T-helper 17 cell (primary cell): ENCODE results near the gene NUDCD3. TPM values are rescaled to one million over a fixed set of nuclear protein-coding genes. Genes with fewer than 3 reads are reported as not detected.
A peak's percentile ranks its signal among the peaks of the same experiment; 100 is the strongest.

Source experiments
- ATAC-seq: fragments of 150-1000 bp; cut with Tn5 transposase; 2 replicates; pipeline ENCODE4 v1.10.0; 2021; ENCODE audit warnings: mild to moderate bottlenecking, moderate library complexity
- DNase-seq, 3 donors: peaks; one replicate each; pipeline versions ENCODE4 v3.0.0 to v3.0.0-alpha.2; 2020 to 2021
- H3K9me3 ChIP-seq: one replicate; pipeline ENCODE4 v1.7.0; 2013; ENCODE audit warnings: low read length, mild to moderate bottlenecking; ENCODE audit not compliant: control insufficient read depth, poor library complexity, severe bottlenecking
- H3K27ac Mint-ChIP-seq: one replicate; pipeline ENCODE4 v1.8.0; 2022; ENCODE audit warnings: mild to moderate bottlenecking, moderate library complexity, mixed read lengths
- H3K27me3 Mint-ChIP-seq: one replicate; pipeline ENCODE4 v1.8.0; 2022; ENCODE audit warnings: mixed read lengths
- H3K36me3 Mint-ChIP-seq: one replicate; pipeline ENCODE4 v1.8.0; 2022; ENCODE audit warnings: low read depth, mixed read lengths
- H3K4me1 Mint-ChIP-seq: one replicate; pipeline ENCODE4 v1.8.0; 2022; ENCODE audit warnings: mild to moderate bottlenecking, mixed read lengths
- H3K4me3 Mint-ChIP-seq: one replicate; pipeline ENCODE4 v1.8.0; 2022; ENCODE audit warnings: mild to moderate bottlenecking, moderate library complexity, mixed read lengths
- total RNA-seq, 4 donors: library from RNA in 2 of 4; stranded (reverse) in 2 of 4; gene quantifications; one replicate each; pipeline ENCODE4 v1.2.3 and lab custom pipeline; 2022 to 2026

The NUDCD3 gene
- total RNA-seq, 2 donors from 2014 or later: 61.4 to 69.2 TPM

GRCh38 chr7:44486001-44486400 is 4.5 kb downstream of the NUDCD3 start:
- Mint-ChIP-seq H3K4me3 (peak overlapping the region; percentile 45), H3K27me3 (no peaks in the 10 kb centered on the region), H3K36me3 (peaks cover 18% of the 10 kb centered on the region), H3K4me1 (peaks cover 52% of the 10 kb centered on the region), H3K27ac (no peak overlapping the region)
- DNase-seq (no peak), ATAC-seq (no peak)
- peaks cover 3% of the 10 kb centered on the region for H3K9me3 ChIP-seq

GRCh38 chr7:44484482-44485313 is 5.8 kb downstream of the NUDCD3 start:
- ATAC-seq (no peak), DNase-seq (no peak)
- Mint-ChIP-seq H3K4me3 (no peak overlapping the region), H3K27ac (no peak overlapping the region), H3K36me3 (peaks cover 18% of the 10 kb centered on the region), H3K27me3 (no peaks in the 10 kb centered on the region), H3K4me1 (peaks cover 45% of the 10 kb centered on the region)
- peaks cover 3% of the 10 kb centered on the region for H3K9me3 ChIP-seq

- Mint-ChIP-seq H3K36me3 (peaks cover 18% of the 10 kb centered on the region), H3K27me3 (no peaks in the 10 kb centered on the region), H3K27ac (peak overlapping the region; percentile 10), H3K4me3 (no peak overlapping the region), H3K4me1 (peaks cover 33% of the 10 kb centered on the region)
- DNase-seq: no peak
- ATAC-seq: no peak
- peaks cover 3% of the 10 kb centered on the region for H3K9me3 ChIP-seq
Measured at GRCh38 chr7:44482502-44483485, 7.7 kb downstream of the NUDCD3 start.

- H3K27ac Mint-ChIP-seq: peak overlapping the region; percentile 19
- DNase-seq: no peak
- peaks cover 3% of the 10 kb centered on the region for H3K9me3 ChIP-seq
- H3K27me3 Mint-ChIP-seq: no peaks in the 10 kb centered on the region
- no peak overlapping the region for H3K4me3 Mint-ChIP-seq
- H3K4me1 Mint-ChIP-seq: peaks cover 17% of the 10 kb centered on the region
- peaks cover 10% of the 10 kb centered on the region for H3K36me3 Mint-ChIP-seq
- no peak for ATAC-seq
Measured at GRCh38 chr7:44477938-44478337, 12.5 kb downstream of the NUDCD3 start.

- peaks cover 5% of the 10 kb centered on the region for H3K36me3 Mint-ChIP-seq
- H3K27me3 Mint-ChIP-seq: no peaks in the 10 kb centered on the region
- no peak overlapping the region for H3K4me3 Mint-ChIP-seq
- ATAC-seq (peak; percentile 97), DNase-seq (peak; percentile 24 to 49 (median 40))
- no peaks in the 10 kb centered on the region for H3K9me3 ChIP-seq
- peak overlapping the region; percentile 3 for H3K27ac Mint-ChIP-seq
- H3K4me1 Mint-ChIP-seq: peaks cover 19% of the 10 kb centered on the region
Measured at GRCh38 chr7:44477063-44477830, 13.2 kb downstream of the NUDCD3 start.

DNA sequence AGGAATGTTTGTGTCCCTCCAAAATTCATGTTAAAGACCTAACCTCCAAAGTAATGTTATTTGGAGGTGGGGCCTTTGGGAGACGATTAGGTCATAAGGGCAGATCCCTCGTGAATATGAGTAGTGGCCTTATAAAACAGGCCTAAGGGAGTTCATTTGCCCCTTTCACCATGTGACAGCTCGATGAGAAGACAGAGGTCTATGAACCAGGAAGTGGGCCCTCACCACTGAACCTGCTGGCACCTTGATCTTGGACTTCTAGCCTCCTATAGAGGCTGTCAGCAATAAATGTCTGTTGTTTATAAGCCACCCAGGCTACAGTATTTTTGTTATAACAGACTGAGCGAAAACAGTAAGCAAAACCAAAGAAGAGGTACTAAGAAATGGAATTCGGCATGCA is 14.1 kb downstream of the NUDCD3 start:
- H3K4me1 Mint-ChIP-seq: peaks cover 24% of the 10 kb centered on the region
- no peak for ATAC-seq
- DNase-seq: no peak
- peaks cover 5% of the 10 kb centered on the region for H3K36me3 Mint-ChIP-seq
- no peaks in the 10 kb centered on the region for H3K9me3 ChIP-seq
- H3K4me3 Mint-ChIP-seq: no peak overlapping the region
- H3K27ac Mint-ChIP-seq: no peak overlapping the region
- no peaks in the 10 kb centered on the region for H3K27me3 Mint-ChIP-seq

- Mint-ChIP-seq H3K4me1 (peaks cover 37% of the 10 kb centered on the region), H3K36me3 (peaks cover 9% of the 10 kb centered on the region)
Measured at GRCh38 chr7:44473295-44473694, 17.2 kb downstream of the NUDCD3 start.

GRCh38 chr7:44472843-44473242 is 17.6 kb downstream of the NUDCD3 start:
- Mint-ChIP-seq H3K27me3 (no peaks in the 10 kb centered on the region), H3K4me3 (no peak overlapping the region), H3K27ac (peak overlapping the region; percentile 41), H3K36me3 (peaks cover 9% of the 10 kb centered on the region), H3K4me1 (peaks cover 37% of the 10 kb centered on the region)
- no peak for ATAC-seq
- DNase-seq: no peak
- no peaks in the 10 kb centered on the region for H3K9me3 ChIP-seq

More at GRCh38 chr7:44473295-44473694, 17.2 kb downstream of the NUDCD3 start:
- no peak for ATAC-seq
- DNase-seq: no peak
- Mint-ChIP-seq H3K4me3 (no peak overlapping the region), H3K27me3 (no peaks in the 10 kb centered on the region), H3K27ac (peak overlapping the region; percentile 41)
- no peaks in the 10 kb centered on the region for H3K9me3 ChIP-seq

DNA sequence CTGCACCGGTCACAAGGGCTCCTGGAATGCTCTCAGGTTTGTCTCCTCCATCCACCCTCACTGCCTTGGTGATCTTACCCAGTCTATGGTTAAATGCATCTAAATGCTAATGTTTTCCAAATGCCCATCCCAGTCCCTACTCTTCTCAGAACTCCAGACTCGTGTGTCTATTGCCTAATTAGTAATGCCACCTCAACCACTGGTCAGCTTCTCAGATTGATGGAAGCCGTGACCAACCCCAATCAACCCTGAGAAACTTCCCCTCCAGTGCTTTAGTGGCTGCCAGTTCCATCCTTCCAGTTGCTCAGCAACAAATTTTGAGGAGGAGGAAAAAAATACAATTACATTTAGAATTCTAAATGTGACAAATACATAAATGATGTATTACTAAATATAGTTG is 18.6 kb downstream of the NUDCD3 start:
- peaks cover 9% of the 10 kb centered on the region for H3K36me3 Mint-ChIP-seq
- no peaks in the 10 kb centered on the region for H3K9me3 ChIP-seq
- peaks cover 37% of the 10 kb centered on the region for H3K4me1 Mint-ChIP-seq
- ATAC-seq: no peak
- no peak overlapping the region for H3K4me3 Mint-ChIP-seq
- peak overlapping the region; percentile 39 for H3K27ac Mint-ChIP-seq
- no peaks in the 10 kb centered on the region for H3K27me3 Mint-ChIP-seq
- DNase-seq: no peak

DNA sequence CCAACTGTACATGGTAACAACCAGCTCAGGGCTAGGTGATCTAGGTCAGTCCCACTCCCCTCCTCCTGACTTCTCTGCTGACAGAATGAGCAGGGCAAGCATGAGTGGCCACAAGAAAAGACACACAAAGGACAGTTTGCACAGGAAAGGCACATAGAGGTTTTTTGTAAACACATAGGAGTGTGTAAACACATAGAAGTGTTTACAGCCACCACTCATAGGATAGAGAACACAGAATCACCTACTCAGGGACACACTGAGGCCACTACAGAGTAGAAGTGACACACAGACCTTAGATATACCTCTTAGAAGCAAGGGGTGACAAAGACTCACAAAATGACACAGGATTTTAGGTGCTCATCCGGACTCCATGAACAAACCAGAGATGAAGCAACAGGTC is 19.0 kb downstream of the NUDCD3 start:
- H3K4me3 Mint-ChIP-seq: no peak overlapping the region

DNA sequence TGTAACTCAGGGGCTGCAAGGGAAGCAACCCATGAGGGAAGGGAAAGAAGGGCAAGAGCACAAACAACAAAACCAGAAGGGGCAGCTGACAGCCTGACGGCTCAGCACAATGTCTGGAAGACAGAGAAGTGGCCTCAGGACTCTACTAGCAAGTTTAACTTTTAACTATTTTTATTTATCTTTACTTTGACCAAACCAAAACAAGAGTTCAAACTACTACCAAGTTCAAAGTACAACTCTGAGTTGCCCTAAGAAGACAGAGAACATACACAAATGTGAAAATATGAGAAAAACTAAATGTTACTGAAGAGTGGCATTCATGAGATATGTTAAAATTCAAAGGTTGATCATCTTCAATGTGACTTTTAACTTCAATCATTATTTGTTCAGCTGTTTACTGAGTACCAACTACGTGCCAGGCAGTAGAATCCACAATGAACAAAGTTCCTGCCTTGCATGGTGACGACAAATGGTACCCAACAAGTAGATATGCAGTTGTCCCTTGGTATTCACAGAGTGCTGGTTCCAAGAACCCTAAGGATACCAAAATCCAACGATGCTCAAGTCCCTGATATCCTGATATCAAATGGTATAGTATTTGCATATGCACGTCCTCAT is 19.7 kb downstream of the NUDCD3 start:
- H3K4me1 Mint-ChIP-seq: peaks cover 39% of the 10 kb centered on the region
- H3K9me3 ChIP-seq: no peaks in the 10 kb centered on the region
- H3K36me3 Mint-ChIP-seq: peaks cover 9% of the 10 kb centered on the region
- no peak for DNase-seq
- H3K4me3 Mint-ChIP-seq: no peak overlapping the region
- no peak for ATAC-seq
- peak overlapping the region; percentile 21 for H3K27ac Mint-ChIP-seq
- H3K27me3 Mint-ChIP-seq: no peaks in the 10 kb centered on the region

More for the DNA sequence above, 19.0 kb downstream of the NUDCD3 start:
- peak overlapping the region; percentile 39 for H3K27ac Mint-ChIP-seq
- peaks cover 37% of the 10 kb centered on the region for H3K4me1 Mint-ChIP-seq
- ATAC-seq: no peak
- H3K36me3 Mint-ChIP-seq: peaks cover 9% of the 10 kb centered on the region
- no peaks in the 10 kb centered on the region for H3K27me3 Mint-ChIP-seq
- no peak for DNase-seq
- no peaks in the 10 kb centered on the region for H3K9me3 ChIP-seq

GRCh38 chr7:44470135-44470479 is 20.4 kb downstream of the NUDCD3 start:
- ATAC-seq (no peak), DNase-seq (no peak)
- Mint-ChIP-seq H3K4me3 (no peak overlapping the region), H3K27ac (peak overlapping the region; percentile 21), H3K36me3 (peaks cover 9% of the 10 kb centered on the region), H3K4me1 (peaks cover 41% of the 10 kb centered on the region), H3K27me3 (no peaks in the 10 kb centered on the region)
- no peaks in the 10 kb centered on the region for H3K9me3 ChIP-seq
